Measurements from ENCODE around the gene BTG1. TPM values are rescaled to one million over a fixed set of nuclear protein-coding genes. Genes with fewer than 3 reads are reported as not detected.

Gene BTG1
- total RNA-seq, 1 experiment from 2014 or later: 29.8 TPM

- Histone ChIP-seq H3K27me3 (ENCODE audit: low read length) (no peaks in the 10 kb centered on the region), H4K20me1 (ENCODE audit: low read length) (no peaks in the 10 kb centered on the region), H3F3A (ENCODE audit: low read length, unreplicated experiment) (no peaks in the 10 kb centered on the region), H3K27ac (ENCODE audit: low read length) (no peak overlapping the region), H2AFZ (ENCODE audit: low read length) (no peak overlapping the region), H3K4me3 (ENCODE audit: low read length) (no peak overlapping the region), H3K9me3 (ENCODE audit: low read length) (no peaks in the 10 kb centered on the region), H3K9me2 (replicated peaks; ENCODE audit: low read length) (no peaks in the 10 kb centered on the region), H3K79me2 (ENCODE audit: low read length) (no peaks in the 10 kb centered on the region), H3K36me3 (ENCODE audit: low read depth, low read length) (no peaks in the 10 kb centered on the region), H3K4me1 (ENCODE audit: insufficient read depth, low read length) (peaks cover 17% of the 10 kb centered on the region), H3K9ac (ENCODE audit: low read length) (no peak overlapping the region), H3K4me2 (ENCODE audit: low read length) (no peak overlapping the region)
- no peak for ATAC-seq
- no TSS peak for BruUV-seq (replicated peaks)
- ChIA-PET CTCF (no interaction called here), POLR2A (ENCODE audit: unreplicated experiment) (interaction anchor here (0.6 kb wide), 1 partner anchor 647 kb away, joined by 3 read pairs; no protein-coding TSS in a partner anchor)
- intact Hi-C loops (cut with micrococcal nuclease): no loop called here
- DNase-seq: no peak
- TF ChIP-seq EZH2 (IDR thresholded peaks at IDR 0.05; ENCODE audit: low read length, unreplicated experiment) (no peak), EZH2phosphoT487 (IDR thresholded peaks at IDR 0.05; ENCODE audit: borderline replicate concordance, low read length) (no peak), CTCF (conservative IDR thresholded peaks at IDR 0.05; ENCODE audit: low read depth, low read length) (no peak)
Measured at GRCh38 chr12:92158796-92159439, 13.3 kb upstream of the BTG1 start.

- no peaks in the 10 kb centered on the region for H3F3A ChIP-seq (ENCODE audit: low read length, unreplicated experiment)
- no peaks in the 10 kb centered on the region for H4K20me1 ChIP-seq (ENCODE audit: low read length)
- DNase-seq (no peak), ATAC-seq (no peak)
- intact Hi-C loops (cut with micrococcal nuclease): no loop called here
- H3K36me3 ChIP-seq (ENCODE audit: low read depth, low read length): no peaks in the 10 kb centered on the region
- no peaks in the 10 kb centered on the region for H3K79me2 ChIP-seq (ENCODE audit: low read length)
- no peak overlapping the region for H3K9ac ChIP-seq (ENCODE audit: low read length)
- H3K9me2 ChIP-seq (replicated peaks; ENCODE audit: low read length): no peaks in the 10 kb centered on the region
- H3K9me3 ChIP-seq (ENCODE audit: low read length): no peaks in the 10 kb centered on the region
- H3K4me3 ChIP-seq (ENCODE audit: low read length): no peak overlapping the region
- no peak overlapping the region for H3K4me2 ChIP-seq (ENCODE audit: low read length)
- no peaks in the 10 kb centered on the region for H3K27me3 ChIP-seq (ENCODE audit: low read length)
- TF ChIP-seq EZH2 (IDR thresholded peaks at IDR 0.05; ENCODE audit: low read length, unreplicated experiment) (no peak), CTCF (conservative IDR thresholded peaks at IDR 0.05; ENCODE audit: low read depth, low read length) (no peak), EZH2phosphoT487 (IDR thresholded peaks at IDR 0.05; ENCODE audit: borderline replicate concordance, low read length) (no peak)
- no peak overlapping the region for H3K27ac ChIP-seq (ENCODE audit: low read length)
- POLR2A ChIA-PET (ENCODE audit: unreplicated experiment): no interaction called here
- H2AFZ ChIP-seq (ENCODE audit: low read length): no peak overlapping the region
- CTCF ChIA-PET: no interaction called here
- H3K4me1 ChIP-seq (ENCODE audit: insufficient read depth, low read length): peaks cover 13% of the 10 kb centered on the region
- BruUV-seq (replicated peaks): no TSS peak
Measured at GRCh38 chr12:92156704-92157395, 11.2 kb upstream of the BTG1 start.

DNA sequence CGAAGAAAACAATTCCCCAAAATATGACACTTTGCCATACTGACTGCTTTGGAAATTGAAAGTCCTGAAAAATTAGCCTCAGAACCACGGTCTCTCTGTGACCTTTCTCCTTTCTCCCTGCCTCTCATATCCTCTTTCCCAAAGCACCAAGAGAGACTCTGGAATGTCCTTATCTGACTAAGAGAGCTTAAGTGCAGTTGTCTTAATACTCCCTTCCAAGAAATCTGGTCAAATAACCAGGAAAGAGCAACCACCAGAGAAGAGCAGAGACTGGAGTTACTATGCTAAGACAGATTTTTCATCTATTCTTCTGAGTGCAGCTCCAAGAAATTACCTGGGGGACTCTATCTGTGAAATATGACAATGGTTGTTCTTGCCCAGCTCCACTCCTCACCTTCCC lies 10.5 kb upstream of the BTG1 start:
- Histone ChIP-seq H2AFZ (ENCODE audit: low read length) (no peak overlapping the region), H3K9me3 (ENCODE audit: low read length) (no peaks in the 10 kb centered on the region), H3K9me2 (replicated peaks; ENCODE audit: low read length) (no peaks in the 10 kb centered on the region), H3K4me2 (ENCODE audit: low read length) (no peak overlapping the region), H3K4me1 (ENCODE audit: insufficient read depth, low read length) (peaks cover 6% of the 10 kb centered on the region), H4K20me1 (ENCODE audit: low read length) (no peaks in the 10 kb centered on the region), H3K36me3 (ENCODE audit: low read depth, low read length) (no peaks in the 10 kb centered on the region), H3K4me3 (ENCODE audit: low read length) (no peak overlapping the region), H3F3A (ENCODE audit: low read length, unreplicated experiment) (no peaks in the 10 kb centered on the region), H3K27ac (ENCODE audit: low read length) (no peak overlapping the region), H3K79me2 (ENCODE audit: low read length) (no peaks in the 10 kb centered on the region), H3K9ac (ENCODE audit: low read length) (no peak overlapping the region), H3K27me3 (ENCODE audit: low read length) (no peaks in the 10 kb centered on the region)
- POLR2A ChIA-PET (ENCODE audit: unreplicated experiment): no interaction called here
- no peak for ATAC-seq
- CTCF ChIA-PET: no interaction called here
- DNase-seq: no peak
- intact Hi-C loops (cut with micrococcal nuclease): no loop called here
- BruUV-seq (replicated peaks): no TSS peak
- no peak for TF ChIP-seq EZH2phosphoT487 (IDR thresholded peaks at IDR 0.05; ENCODE audit: borderline replicate concordance, low read length)
- TF ChIP-seq CTCF (conservative IDR thresholded peaks at IDR 0.05; ENCODE audit: low read depth, low read length): no peak
- TF ChIP-seq EZH2 (IDR thresholded peaks at IDR 0.05; ENCODE audit: low read length, unreplicated experiment): no peak
